NCI-H460 (cell line): Measurements from ENCODE around the gene CTSA. TPM values are rescaled to one million over a fixed set of nuclear protein-coding genes. Genes with fewer than 3 reads are reported as not detected.

Experiments
- DNase-seq: peaks from one replicate; pipeline ENCODE4 v3.0.0-alpha.2; 2016; ENCODE audit warnings: low read depth; ENCODE audit errors: extremely low read depth
- polyA plus RNA-seq: library from polyadenylated mRNA; depleted of rRNA; stranded (reverse); fragments of >200 nt; gene quantifications from 2 replicates; pipeline ENCODE4 v1.2.3, GENCODE V29; 2014; cell fraction: nucleus; rRNA removed
- total RNA-seq: library from RNA; depleted of rRNA; stranded (reverse); fragments of >200 nt; shearing (Covaris generic); gene quantifications from 2 replicates; pipeline ENCODE4 v1.2.3, GENCODE V29; 2014; rRNA removed

The CTSA gene
- total RNA-seq: 80.3 and 81.6 TPM in 2 replicates
- polyA plus RNA-seq: 119 and 163 TPM in 2 replicates

DNA sequence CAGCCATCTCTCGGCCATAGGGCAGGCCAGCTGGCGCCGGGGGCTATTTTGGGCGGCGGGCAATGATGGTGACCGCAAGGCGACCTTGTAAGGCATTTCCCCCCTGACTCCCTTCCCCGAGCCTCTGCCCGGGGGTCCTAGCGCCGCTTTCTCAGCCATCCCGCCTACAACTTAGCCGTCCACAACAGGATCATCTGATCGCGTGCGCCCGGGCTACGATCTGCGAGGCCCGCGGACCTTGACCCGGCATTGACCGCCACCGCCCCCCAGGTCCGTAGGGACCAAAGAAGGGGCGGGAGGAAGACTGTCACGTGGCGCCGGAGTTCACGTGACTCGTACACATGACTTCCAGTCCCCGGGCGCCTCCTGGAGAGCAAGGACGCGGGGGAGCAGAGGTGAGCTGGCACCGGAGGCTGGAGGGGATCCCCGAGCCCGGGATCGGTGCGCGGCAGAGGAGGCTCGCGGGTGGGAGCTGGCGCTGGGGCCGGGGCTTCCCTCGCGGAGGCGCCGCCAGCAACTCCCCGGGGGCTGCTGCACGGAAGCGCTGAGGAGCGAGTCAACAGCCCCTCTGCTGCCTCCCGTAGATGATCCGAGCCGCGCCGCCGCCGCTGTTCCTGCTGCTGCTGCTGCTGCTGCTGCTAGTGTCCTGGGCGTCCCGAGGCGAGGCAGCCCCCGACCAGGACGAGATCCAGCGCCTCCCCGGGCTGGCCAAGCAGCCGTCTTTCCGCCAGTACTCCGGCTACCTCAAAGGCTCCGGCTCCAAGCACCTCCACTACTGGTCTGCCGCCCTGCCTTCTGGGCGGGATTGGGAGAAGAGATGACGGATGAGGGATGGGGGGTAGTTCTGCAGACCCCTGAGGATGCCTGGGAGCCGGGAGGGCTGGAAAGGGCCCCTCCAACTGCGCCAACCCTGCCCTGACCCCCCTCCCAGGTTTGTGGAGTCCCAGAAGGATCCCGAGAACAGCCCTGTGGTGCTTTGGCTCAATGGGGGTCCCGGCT is at the start of gene CTSA, which contains the start of gene NEURL2:
Gene CTSA, plus strand, starts transcription at position 351 of the 999 bp plus-strand sequence. Its CDS starts 234 bp downstream, at position 585.
Gene NEURL2, minus strand, starts transcription at position 224 of the 999 bp plus-strand sequence. Its CDS starts 217 bp downstream, at position 7.
- peak; percentile 84 for DNase-seq

DNA sequence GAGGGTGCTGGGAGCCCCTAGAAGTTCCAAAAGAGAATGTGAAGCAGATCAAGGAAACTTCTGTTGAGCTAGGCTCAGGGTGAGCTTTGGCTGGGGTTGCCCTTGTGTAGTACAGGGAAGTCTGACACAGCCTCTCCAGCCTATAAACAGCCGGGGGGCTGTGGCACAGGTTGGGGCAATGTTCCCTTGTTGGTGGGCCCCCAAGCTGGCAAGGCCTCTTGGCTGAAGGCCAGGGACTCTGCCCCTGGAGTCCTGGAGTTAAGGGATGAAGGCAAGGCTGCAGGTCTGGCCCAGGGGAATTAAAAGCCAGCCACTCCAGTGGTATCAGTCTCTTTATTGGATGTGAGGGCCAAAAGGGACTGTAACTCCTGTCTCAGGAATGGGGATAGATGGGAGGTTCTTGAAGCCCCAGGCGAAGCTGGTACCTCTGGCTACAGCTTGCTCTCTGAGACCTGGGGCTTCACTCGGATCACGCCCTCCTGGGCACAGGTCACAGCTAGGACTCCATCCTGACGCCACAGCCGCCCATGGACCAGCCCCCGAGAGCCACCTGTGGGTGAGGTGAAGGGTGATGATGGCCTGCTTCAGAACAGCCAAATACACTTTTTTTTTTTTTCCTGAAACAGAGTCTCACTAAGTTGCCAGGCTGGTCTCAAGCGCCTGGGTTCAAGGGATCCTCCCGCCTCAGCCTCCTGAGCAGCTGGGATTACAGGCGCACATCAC is 49.6 kb upstream of the CTSA start:
- DNase-seq: no peak

DNA sequence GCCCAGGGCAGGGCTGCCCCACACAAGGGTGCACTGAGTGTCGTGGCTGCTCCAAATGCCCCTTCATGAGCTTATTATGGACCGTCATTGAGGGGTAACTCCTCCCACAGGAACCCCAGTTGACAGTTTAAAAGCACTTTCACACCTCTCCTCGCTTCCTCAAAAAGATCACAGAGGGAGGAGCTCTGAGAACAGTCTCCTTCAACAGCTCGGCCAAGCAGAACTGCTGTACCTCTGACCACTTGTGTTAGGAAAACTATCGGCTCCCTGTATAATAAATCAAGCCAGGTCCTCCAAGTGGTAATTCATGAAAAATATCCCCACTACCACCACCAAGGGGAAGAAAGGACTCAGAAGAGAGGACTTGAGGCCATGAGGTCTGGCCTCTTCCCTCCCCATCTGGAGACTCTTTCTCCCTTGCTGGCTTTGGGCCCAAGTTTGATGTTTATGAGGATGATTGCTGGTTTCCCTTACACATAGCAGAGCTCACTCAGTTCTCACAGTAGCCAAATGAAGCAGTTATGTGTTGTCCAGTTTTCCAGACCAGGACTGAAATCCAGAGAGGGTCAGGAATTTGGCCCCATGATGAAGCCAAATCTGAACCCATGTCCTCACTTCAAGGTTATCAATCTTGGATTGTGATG is 48.8 kb upstream of the CTSA start:
- DNase-seq: no peak

DNA sequence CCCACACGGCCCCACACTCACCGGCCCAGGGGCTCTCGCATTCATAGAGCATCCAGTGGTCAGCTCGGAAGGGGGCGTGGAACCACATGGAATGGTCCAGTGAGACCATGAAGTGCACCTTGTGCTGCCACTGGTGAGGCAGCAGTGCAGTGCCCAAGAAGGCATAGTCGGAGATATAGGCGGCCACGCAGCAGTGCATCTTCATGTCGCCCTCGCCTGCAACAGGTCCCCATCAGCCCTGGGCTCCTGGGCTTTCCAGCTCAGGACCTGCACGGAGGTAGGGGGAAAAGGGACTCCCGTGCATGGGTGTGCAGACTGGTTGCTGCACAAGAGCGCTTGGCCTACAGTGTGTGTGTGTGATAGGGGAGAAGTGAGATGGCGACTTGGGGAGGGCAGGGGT is 47.6 kb upstream of the CTSA start:
- DNase-seq: no peak

DNA sequence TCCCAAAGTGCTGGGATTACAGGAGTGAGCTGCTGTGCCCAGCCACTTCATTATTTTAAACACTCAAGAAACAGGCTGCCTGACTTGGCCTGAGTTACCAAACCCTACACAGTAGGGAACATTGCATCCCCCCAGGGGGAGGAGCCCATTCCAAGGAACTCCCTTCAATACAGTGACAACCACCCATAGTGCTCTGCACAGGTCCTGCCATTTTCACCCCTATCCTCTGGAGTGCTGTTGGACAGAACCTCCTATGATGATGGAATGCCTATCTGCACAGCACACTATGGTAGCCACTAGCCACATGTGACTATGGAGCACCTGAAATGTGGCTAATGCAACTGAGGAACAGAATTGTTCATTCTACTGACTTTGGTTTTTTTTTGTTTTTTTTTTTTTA is 45.7 kb upstream of the CTSA start:
- no peak for DNase-seq

DNA sequence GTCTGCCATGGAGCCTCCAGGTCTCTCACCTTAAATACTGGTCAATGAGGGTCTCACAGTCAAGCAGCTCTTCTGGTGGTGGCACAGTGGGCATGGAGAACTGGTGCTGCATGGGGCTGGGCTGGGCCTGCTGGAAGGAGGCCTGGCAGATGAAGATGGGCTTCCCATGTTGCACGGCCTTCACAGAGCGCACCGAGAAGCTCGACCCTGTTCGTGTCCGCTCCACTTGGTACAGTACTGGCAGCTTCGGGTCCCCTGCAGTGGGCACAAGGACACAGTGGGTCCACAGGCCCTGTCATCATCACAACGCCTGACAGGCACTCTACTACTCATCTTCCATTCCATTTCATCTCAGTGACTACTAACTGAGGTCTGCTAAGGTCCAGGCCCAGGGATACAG is 42.7 kb upstream of the CTSA start:
- DNase-seq: no peak

DNA sequence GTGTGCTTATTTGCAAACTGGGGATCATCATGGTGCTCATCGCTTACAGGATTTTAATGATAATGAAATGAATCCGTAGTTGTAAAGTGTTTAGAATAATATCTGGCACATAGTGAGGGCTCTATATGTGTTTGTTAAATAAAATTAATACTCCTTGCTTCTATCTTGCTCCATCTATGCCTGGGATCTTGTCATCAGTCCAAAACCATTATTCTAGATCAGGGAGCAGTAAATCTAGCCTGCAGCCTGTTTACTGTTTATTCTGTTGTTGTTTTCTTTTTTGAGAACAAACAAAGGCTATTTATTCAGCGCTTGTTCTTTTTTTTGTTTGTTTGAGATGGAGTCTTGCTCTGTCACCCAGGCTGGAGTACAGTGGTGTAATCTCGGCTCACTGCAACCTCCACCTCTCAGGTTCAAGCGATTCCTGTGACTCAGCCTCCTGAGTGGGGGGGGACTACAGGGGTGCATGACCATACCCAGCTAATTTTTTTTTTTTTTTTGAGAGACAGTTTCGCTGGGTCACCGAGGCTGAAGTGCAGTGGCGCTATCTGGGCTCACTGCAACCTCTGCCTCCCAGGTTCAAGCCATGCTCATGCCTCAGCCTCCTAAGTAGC is 42.1 kb upstream of the CTSA start:
- no peak for DNase-seq

DNA sequence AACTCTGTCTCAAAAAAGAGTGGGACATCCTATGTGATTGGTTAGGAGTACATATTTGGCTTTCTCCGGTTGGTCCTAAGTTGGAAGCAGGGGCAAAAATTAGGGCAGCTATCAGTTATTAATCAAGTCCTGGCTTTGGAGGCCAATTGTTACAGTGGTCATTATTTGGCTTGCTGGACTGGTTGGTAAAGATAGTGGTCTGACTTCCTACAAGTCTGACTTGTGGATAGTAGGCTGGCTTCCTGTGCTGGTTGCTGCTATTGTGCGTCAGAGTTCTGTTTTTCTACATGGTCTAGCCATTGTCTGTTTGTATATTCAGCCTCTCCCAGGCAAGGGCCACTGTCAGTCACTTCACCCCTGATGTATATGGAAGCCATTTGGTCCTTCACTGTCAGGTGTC is 40.9 kb upstream of the CTSA start:
- DNase-seq: no peak

DNA sequence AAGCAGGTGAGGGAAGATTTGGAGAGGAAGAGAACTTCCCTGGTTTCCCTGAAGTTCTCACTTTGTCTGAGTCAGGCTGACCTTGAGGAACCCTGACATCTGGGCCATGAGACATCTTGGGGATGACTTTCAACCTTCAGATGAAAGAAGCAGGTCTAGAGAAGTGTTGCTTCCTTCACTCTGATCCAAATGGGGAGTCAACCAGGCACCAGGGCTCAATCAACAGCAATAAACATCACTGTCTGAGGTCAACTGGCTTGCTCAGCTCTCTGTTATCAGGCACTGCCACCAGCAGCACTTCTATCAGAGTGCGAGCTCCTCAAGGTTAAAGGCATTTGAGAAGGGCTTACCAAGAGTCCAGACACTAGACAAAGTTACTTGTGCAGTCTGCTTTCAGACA is 40.2 kb upstream of the CTSA start:
- DNase-seq: no peak

DNA sequence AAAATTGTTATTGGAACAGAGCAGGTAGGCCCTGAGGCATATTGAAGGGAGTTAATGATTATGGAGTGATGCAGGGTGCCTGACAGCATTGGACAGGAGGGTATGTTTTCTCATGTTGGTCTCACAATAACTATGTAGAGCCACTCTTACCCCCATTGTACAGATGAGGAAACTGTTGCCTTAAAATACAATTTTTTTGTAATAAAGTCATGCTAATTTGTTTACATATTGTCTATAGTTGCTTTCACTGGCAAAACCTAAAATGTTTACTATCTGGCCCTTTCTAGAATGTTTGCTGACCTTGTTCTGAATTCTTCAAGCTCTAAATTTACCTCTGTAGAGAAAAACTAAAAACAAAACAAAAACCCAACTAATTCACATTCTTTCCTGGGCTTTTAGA is 39.6 kb upstream of the CTSA start:
- DNase-seq: no peak

DNA sequence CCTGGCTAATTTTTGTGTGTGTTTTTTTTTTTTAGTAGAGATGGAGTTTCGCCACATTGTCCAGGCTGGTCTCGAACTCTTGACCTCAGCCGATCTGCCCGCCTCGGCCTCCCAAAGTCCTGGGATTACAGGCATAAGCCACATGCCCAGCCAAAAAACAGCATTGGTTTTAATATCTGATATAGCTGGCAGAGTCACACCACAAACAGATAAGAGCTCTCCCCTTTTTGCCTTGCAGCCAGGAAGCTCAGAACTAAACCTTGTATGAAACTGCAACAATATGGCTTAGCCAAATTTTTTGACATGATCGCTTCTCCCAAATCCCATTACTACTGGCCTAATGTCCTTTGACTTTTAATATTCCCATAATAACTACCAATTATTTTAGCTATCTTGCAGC is 38.8 kb upstream of the CTSA start:
- DNase-seq: no peak

DNA sequence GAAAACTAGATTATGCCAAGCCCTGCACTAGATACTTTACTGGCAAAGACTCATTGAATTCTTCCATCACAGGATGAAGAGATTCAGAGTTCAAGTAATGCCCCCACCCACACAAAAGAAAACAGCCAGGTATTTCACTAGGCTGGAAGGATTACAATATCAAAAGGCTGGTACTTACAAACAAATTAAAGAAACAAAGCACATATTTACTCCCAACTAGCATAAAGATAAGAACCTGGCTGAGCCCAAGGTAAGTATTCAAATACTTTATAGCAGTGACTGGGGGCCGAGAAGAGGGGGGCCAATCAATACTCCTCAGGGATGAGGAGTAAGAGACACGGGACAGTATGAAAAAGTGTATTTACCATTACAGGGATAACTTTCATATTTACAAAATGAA is 37.7 kb upstream of the CTSA start:
- no peak for DNase-seq

DNA sequence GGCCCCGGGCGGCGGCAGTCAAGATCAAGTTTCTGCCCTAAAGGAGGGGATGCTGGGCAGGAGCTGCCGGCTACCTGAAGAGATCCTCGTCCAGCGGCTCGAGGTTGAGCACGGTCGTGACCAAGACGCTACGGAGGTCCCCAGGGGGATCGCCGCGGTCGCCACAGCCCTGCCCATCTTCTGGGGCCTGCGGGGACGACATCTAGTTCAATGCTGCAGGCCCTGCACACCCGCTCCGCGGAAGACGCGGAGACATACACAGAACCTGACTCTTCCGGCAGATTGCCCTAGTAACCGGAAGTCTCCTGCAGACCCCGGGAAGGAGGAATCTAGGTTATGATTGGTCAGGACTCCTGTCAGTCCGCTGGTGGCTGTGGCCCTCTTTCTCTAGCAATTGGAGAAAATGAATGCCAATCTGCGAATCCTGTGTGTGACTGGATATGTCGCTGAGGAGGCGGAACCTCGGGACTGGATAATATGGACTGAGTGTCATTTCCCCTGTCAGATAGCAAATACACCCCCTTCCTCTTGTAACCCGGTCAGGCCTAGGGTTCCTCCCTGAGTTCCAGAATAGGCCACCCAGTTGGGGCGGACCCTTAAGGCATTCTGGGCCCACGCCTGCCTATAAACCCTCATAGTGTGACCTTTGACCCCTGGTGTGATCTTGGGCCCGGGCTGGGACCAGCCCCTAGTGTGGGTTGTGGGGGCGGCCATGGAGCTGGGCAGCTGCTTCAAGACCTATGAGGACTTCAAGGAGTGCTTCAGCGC is 33.8 kb upstream of the CTSA start, which contains the start of the genes ACOT8 and ZSWIM3:
Gene ACOT8, minus strand, starts transcription at position 279 of the 768 bp plus-strand sequence. Its CDS starts 77 bp downstream, at position 202.
Gene ZSWIM3, plus strand, starts transcription at position 501 of the 768 bp plus-strand sequence. Its CDS starts 212 bp downstream, at position 713.
- DNase-seq: peak; percentile 100

DNA sequence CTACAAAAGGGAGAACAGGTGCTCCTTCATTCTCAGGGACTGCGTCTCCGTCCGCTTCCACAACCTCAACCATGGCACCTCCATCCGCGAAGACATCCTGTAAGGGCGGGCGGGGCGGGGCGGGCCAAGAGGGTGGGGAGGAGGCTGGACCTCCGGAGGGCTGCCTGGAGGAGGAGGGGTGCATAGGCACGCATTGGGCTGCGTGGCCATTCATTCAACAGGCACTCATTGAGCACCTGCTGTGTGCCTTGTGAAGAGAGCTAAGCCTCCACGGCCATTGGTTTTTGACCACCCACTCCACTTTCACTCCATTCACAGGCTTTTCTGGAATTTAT is 33.3 kb upstream of the CTSA start:
- no peak for DNase-seq

DNA sequence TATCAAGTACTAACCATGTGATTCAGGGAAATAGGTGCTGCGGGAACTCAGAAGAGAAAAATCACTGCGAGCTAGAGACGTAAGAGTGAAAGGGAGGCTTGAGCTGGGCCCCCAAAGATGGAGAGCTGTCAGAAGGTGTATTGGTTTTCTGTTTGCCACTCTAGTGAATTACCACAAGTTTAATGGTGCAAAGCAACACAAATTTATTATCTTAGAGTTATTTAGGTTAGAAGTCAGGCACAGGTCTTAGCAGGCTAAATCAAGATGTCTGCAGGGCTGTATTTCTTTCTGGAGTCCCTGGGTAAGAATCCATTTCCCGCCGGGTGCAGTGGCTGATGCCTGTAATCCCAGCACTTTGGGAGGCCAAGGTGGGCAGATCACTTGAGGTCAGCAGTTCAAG is 31.2 kb upstream of the CTSA start:
- DNase-seq: no peak

DNA sequence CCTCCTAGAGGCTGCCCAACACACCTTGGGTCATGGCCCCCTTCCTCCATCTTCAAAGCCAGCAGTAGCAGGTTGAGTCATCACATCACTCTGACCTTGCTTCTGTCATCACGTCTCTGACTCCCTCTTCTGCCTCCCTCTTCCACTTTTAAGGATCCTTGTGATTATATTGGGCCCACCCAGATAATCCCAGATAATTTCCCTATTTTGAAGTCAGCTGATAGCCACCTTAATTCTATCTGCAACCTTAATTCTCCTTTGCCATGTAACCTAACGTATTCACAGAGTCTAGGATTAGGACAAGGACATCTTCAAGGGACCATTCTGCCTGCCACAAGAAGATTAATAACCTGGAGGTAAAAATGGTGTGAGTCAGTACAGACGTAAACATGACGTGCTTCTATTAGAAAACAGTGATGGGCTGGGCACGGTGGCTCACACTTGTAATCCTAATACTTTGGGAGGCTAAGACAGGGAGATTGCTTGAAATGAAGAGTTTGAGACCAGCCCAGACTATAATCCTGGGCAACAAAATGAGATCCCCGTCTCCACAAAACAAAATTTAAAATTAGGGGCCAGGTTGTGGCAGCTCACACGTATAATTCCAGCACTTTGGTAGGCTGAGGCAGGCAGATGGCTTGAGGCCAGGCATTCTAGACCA is 30.4 kb upstream of the CTSA start:
- no peak for DNase-seq

DNA sequence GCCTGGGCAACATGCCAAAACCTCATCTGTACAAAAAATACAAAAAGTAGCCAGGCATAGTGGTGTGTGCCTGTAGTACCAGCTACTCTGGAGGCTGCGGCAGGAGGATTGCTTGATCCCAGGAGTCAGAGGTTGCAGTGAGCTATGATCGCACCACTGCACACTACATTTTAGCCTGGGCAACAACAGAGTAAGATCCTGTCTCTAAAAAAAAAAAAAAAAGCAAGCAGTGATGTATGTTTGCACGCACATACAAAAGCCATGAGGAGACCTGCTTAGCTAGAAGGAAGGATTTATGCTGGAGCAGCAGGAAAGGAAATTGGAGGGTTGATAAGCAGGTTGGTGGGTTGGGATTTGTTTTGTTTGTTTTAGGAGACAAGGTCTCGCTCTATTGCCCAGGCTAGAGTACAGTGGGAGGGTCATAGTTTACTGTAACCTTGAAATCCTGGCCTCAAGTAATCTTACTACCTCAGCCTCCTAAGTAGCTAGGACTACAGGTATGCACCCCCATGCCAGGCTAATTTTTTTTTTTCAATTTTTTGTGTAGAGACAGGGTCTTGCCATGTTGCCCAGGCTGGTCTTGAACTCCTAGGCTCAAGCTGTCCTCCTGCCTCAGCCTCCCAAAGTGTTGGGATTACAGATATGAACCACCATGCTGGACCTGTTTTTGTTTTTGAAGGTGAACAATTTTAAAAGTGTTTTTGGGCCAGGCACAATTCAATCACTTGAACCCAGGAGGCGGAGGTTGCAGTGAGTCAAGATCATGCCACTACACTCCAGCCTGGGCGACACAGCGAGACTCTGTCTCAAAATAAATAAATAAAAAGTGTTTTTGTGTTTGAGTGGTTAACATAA is 29.7 kb upstream of the CTSA start:
- DNase-seq: no peak
